Measurements from ENCODE around the gene USP31. TPM values are rescaled to one million over a fixed set of nuclear protein-coding genes. Genes with fewer than 3 reads are reported as not detected.

USP31 gene
- total RNA-seq, 4 donors from 2014 or later = 10.0 to 18.2 (median 13.2) TPM

GRCh38 chr16:23079675-23080301 lies 69.5 kb downstream of the USP31 start:
- Histone ChIP-seq H3K4me1 (no peaks in the 10 kb centered on the region), H3K27me3 (no peaks in the 10 kb centered on the region), H3K36me3 (peaks cover 4 to 13% of the 10 kb centered on the region in 2 donors), H3K9me3 (no peaks in the 10 kb centered on the region), H3K4me3 (replicated peaks in 1 of 3) (no peak overlapping the region), H3K27ac (no peak overlapping the region)
- 78% methylated on average over 13 of the region's 13 CpGs for WGBS, 2 donors
- TF ChIP-seq POLR2A (IDR thresholded peaks at IDR 0.05) = no peak
- TF ChIP-seq CTCF (IDR thresholded peaks at IDR 0.05) = no peak
- DNase-seq = no peak
- intact Hi-C loops (cut with DNase I) = no loop called here

- H3K9me3 ChIP-seq = no peaks in the 10 kb centered on the region
- H3K4me1 ChIP-seq = peaks cover 0 to 4% of the 10 kb centered on the region in 2 donors
- intact Hi-C loops (cut with DNase I) = no loop called here
- H3K4me3 ChIP-seq (replicated peaks in 1 of 3) = no peak overlapping the region
- 60 to 65% methylated on average over 3 of the region's 3 CpGs for whole genome bisulfite sequencing, 2 donors
- H3K27ac ChIP-seq = no peak overlapping the region
- H3K27me3 ChIP-seq = no peaks in the 10 kb centered on the region
- no peak for DNase-seq
- no peak for TF ChIP-seq CTCF (IDR thresholded peaks at IDR 0.05)
- TF ChIP-seq POLR2A (IDR thresholded peaks at IDR 0.05) = no peak
- H3K36me3 ChIP-seq = peaks cover 0 to 4% of the 10 kb centered on the region in 2 donors
These were observed 74.8 kb downstream of the USP31 start for GRCh38 chr16:23074423-23074822.

GRCh38 chr16:23072769-23073549 lies 76.3 kb downstream of the USP31 start:
- TF ChIP-seq POLR2A (IDR thresholded peaks at IDR 0.05) = no peak
- no peak for TF ChIP-seq CTCF (IDR thresholded peaks at IDR 0.05)
- WGBS, 2 donors = 80 to 83% methylated on average over 9 of the region's 9 CpGs
- Histone ChIP-seq H3K27ac (no peak overlapping the region), H3K9me3 (no peaks in the 10 kb centered on the region), H3K4me1 (peaks cover 0 to 4% of the 10 kb centered on the region in 2 donors), H3K4me3 (replicated peaks in 1 of 3) (no peak overlapping the region), H3K36me3 (peaks cover 13 to 19% of the 10 kb centered on the region in 2 donors), H3K27me3 (no peaks in the 10 kb centered on the region)
- no peak for DNase-seq
- intact Hi-C loops (cut with DNase I) = no loop called here

GRCh38 chr16:23072084-23072599 lies 77.1 kb downstream of the USP31 start:
- WGBS, 2 donors = 67 to 77% methylated on average over 13 of the region's 13 CpGs
- Histone ChIP-seq H3K36me3 (peaks cover 15 to 23% of the 10 kb centered on the region in 2 donors), H3K4me1 (peaks cover 0 to 4% of the 10 kb centered on the region in 2 donors), H3K27me3 (no peaks in the 10 kb centered on the region), H3K4me3 (replicated peaks in 1 of 3) (no peak overlapping the region), H3K9me3 (no peaks in the 10 kb centered on the region), H3K27ac (no peak overlapping the region)
- DNase-seq = peak; percentile 14 to 25
- TF ChIP-seq POLR2A (IDR thresholded peaks at IDR 0.05) = no peak
- no peak for TF ChIP-seq CTCF (IDR thresholded peaks at IDR 0.05)
- intact Hi-C loops (cut with DNase I) = no loop called here

Measured in thyroid gland (tissue), 4 donors.